ENCODE measurements around the gene MATR3.

DNA sequence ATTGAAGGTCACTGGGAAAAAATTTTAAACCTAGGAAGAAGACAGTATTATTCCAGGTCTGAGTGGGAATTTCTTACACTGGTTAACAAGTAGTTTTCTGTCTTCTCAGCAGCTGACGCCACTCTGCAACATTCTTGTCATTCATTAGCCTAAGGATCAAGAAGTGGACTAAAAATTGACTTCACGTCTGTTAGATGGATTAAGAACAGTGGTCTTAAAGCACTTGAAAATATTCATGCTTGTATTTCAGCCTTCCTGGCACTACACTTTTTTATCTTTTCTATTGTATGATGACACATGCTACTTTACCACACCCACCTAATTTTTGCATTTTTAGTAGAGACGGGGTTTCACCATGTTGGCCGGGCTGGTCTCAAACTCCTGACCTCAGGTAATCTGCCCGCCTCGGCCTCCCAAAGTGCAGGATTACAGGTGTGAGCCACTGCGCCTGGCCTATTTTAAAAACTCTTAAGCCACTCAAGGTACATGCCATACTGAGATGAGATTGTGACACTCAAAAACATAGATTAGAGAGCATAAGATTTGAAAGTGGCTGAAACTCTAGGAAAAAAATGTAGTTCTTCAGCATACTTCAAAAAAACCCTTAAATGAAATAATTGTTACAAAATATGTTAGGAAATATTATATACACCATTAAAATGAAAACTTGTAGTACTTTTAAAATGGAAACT lies 8.4 kb downstream of the MATR3 start:
- TF ChIP-seq, protein P1, sequence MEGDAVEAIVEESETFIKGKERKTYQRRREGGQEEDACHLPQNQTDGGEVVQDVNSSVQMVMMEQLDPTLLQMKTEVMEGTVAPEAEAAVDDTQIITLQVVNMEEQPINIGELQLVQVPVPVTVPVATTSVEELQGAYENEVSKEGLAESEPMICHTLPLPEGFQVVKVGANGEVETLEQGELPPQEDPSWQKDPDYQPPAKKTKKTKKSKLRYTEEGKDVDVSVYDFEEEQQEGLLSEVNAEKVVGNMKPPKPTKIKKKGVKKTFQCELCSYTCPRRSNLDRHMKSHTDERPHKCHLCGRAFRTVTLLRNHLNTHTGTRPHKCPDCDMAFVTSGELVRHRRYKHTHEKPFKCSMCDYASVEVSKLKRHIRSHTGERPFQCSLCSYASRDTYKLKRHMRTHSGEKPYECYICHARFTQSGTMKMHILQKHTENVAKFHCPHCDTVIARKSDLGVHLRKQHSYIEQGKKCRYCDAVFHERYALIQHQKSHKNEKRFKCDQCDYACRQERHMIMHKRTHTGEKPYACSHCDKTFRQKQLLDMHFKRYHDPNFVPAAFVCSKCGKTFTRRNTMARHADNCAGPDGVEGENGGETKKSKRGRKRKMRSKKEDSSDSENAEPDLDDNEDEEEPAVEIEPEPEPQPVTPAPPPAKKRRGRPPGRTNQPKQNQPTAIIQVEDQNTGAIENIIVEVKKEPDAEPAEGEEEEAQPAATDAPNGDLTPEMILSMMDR (IDR thresholded peaks at IDR 0.05): no peak
- no peak for TF ChIP-seq POLR2A (IDR thresholded peaks at IDR 0.05)

Data from uterus (tissue), 2 donors.